ENCODE data around the gene FUT7.

DNA sequence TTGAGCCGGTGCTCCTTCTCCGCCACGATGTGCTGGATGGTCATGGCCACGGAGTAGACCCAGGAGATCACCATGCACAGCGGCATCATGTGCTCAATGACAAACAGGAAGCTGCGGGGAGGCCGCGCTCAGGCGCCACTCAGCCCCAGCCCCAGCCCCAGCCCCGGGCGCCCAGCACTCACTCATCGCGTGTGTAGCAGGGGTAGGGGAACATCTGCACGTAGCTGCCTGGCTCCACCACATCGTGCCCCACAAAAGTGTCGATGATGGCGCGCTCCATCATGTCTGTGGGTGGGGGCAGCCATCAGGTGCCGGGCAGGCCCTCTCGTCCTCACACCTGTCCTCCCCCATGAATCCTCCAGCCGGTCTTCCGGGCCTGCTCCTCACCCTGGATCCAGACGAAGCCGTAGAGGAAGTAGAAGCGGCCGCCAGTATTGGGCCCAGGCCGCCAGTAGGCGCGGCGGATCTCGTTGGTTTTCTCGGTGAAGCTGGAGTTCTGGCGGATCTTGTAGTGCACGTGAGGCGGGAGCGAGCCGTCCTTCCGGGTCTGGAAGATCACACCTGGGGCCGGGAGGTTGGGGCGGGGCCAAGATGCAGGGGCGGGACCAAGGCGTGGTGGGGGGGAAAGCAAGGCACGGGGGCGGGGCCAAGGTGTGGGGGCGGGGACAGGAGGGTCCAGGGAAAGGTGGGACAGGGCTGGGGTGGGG is 13.9 kb downstream of the FUT7 start:
- TF ChIP-seq, protein P1, sequence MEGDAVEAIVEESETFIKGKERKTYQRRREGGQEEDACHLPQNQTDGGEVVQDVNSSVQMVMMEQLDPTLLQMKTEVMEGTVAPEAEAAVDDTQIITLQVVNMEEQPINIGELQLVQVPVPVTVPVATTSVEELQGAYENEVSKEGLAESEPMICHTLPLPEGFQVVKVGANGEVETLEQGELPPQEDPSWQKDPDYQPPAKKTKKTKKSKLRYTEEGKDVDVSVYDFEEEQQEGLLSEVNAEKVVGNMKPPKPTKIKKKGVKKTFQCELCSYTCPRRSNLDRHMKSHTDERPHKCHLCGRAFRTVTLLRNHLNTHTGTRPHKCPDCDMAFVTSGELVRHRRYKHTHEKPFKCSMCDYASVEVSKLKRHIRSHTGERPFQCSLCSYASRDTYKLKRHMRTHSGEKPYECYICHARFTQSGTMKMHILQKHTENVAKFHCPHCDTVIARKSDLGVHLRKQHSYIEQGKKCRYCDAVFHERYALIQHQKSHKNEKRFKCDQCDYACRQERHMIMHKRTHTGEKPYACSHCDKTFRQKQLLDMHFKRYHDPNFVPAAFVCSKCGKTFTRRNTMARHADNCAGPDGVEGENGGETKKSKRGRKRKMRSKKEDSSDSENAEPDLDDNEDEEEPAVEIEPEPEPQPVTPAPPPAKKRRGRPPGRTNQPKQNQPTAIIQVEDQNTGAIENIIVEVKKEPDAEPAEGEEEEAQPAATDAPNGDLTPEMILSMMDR (IDR thresholded peaks at IDR 0.05): no peak
- no peak for TF ChIP-seq POLR2A (IDR thresholded peaks at IDR 0.05)
